H1 (cell line): ENCODE results near the gene SURF1. TPM values are rescaled to one million over a fixed set of nuclear protein-coding genes. Genes with fewer than 3 reads are reported as not detected.

ENCODE experiments used
- CTCF ChIA-PET: fragments of 300-600 bp; sonication (Branson Sonifier 250); formaldehyde crosslinking; loops from one replicate; lab custom pipeline; 2021; ENCODE audit not compliant: partially characterized antibody; lab: Charles Lee
- POLR2A ChIA-PET: fragments of 300-600 bp; sonication (Branson Sonifier 250); formaldehyde crosslinking; loops from one replicate; lab custom pipeline; 2021; ENCODE audit warnings: inconsistent platforms; ENCODE audit not compliant: partially characterized antibody; lab: Charles Lee
- DNase-seq, 2 experiments: peaks; one replicate each; pipeline versions ENCODE4 v3.0.0 to v3.0.0-alpha.2; 2010 to 2022; ENCODE audit warnings: low spot score in 2 of 2, low read depth in 1 of 2, mixed read lengths in 1 of 2
- FAIRE-seq: peaks from 2 replicates; lab custom pipeline; 2011; peaks lifted over from hg19 to GRCh38; lab: Jason Lieb, UNC
- H2AFZ ChIP-seq: 2 replicates; pipeline ENCODE4 v1.8.1; 2012; ENCODE audit warnings: low read length, inconsistent platforms
- H2AK5ac ChIP-seq: 2 replicates; pipeline ENCODE4 v1.6.1; 2013; ENCODE audit warnings: low read depth, low read length
- H2BK120ac ChIP-seq: replicated peaks from 2 replicates; pipeline ENCODE3; 2013; ENCODE audit warnings: low read depth, low read length, inconsistent platforms
- H2BK12ac ChIP-seq: 2 replicates; pipeline ENCODE4 v1.6.1; 2013; ENCODE audit warnings: low read depth, low read length
- H2BK15ac ChIP-seq: 2 replicates; pipeline ENCODE4 v1.6.1; 2013; ENCODE audit warnings: low read length
- H2BK20ac ChIP-seq: 2 replicates; pipeline ENCODE4 v1.6.1; 2013; ENCODE audit warnings: low read length
- H2BK5ac ChIP-seq: 2 replicates; pipeline ENCODE4 v1.6.1; 2013; ENCODE audit warnings: low read depth, low read length
- H3K14ac ChIP-seq: 2 replicates; pipeline ENCODE4 v1.6.1; 2013; ENCODE audit warnings: inconsistent platforms; ENCODE audit not compliant: insufficient read length
- H3K18ac ChIP-seq: 2 replicates; pipeline ENCODE4 v1.6.1; 2013; ENCODE audit warnings: low read length; ENCODE audit errors: extremely low read depth
- H3K23ac ChIP-seq: 2 replicates; pipeline ENCODE4 v1.6.1; 2013; ENCODE audit warnings: inconsistent platforms; ENCODE audit not compliant: insufficient read length
- H3K23me2 ChIP-seq: 2 replicates; pipeline ENCODE4 v1.6.1; 2013; ENCODE audit warnings: low read depth, low read length
- H3K27ac ChIP-seq: 2 replicates; pipeline ENCODE4 v1.6.1; 2011; ENCODE audit warnings: low read depth, low read length, inconsistent platforms
- H3K27me3 ChIP-seq, 4 experiments: replicated peaks in 1 of 4; 1 replicate in 1 of 4; 2 replicates in 3 of 4; pipeline versions ENCODE4 v1.6.1 to v1.8.1; 2011 to 2013; ENCODE audit warnings: low read length in 3 of 4, mild to moderate bottlenecking in 3 of 4, inconsistent platforms in 2 of 4, mixed read lengths in 2 of 4, moderate library complexity in 1 of 4; ENCODE audit not compliant: control insufficient read depth in 3 of 4, insufficient read depth in 3 of 4; ENCODE audit errors: extremely low read depth in 1 of 4
- H3K36me3 ChIP-seq, 4 experiments: 2 replicates each; pipeline versions ENCODE4 v1.6.1 to v1.8.1; 2011 to 2013; ENCODE audit warnings: mild to moderate bottlenecking in 4 of 4, low read length in 3 of 4, moderate library complexity in 2 of 4, control low read depth in 1 of 4, inconsistent platforms in 1 of 4; ENCODE audit not compliant: insufficient read depth in 4 of 4, control insufficient read depth in 2 of 4
- H3K4ac ChIP-seq: replicated peaks from 2 replicates; pipeline ENCODE3; 2013; ENCODE audit warnings: low read length, low read depth, mixed read lengths, inconsistent platforms; ENCODE audit not compliant: insufficient read length
- H3K4me1 ChIP-seq, 4 experiments: replicated peaks in 1 of 4; 1 replicate in 1 of 4; 2 replicates in 3 of 4; pipeline versions ENCODE4 v1.6.1 to v1.8.1; 2011 to 2013; ENCODE audit warnings: low read length in 3 of 4, inconsistent platforms in 2 of 4, mixed read lengths in 1 of 4; ENCODE audit not compliant: insufficient read depth in 4 of 4, control insufficient read depth in 3 of 4
- H3K4me2 ChIP-seq, 2 experiments: 2 replicates each; pipeline versions ENCODE4 v1.6.1 to v1.8.1; 2011 to 2013; ENCODE audit warnings: low read depth in 2 of 2, low read length in 2 of 2, control low read depth in 1 of 2, inconsistent platforms in 1 of 2, mild to moderate bottlenecking in 1 of 2; ENCODE audit not compliant: insufficient read depth in 1 of 2
- H3K4me3 ChIP-seq, 4 experiments: fragments of 200-600, 300-600 bp in 1 of 4; sonication (generic), shearing (Covaris generic), sonication (Bioruptor Twin) in 1 of 4; 2 replicates each; pipeline versions ENCODE4 v1.5.1 to v1.8.1; 2011 to 2016; ENCODE audit warnings: low read length in 4 of 4, low read depth in 3 of 4, control low read depth in 2 of 4, inconsistent platforms in 2 of 4, mild to moderate bottlenecking in 2 of 4, mixed read lengths in 1 of 4, moderate library complexity in 1 of 4; ENCODE audit not compliant: insufficient read depth in 2 of 4; ENCODE audit errors: extremely low read depth in 1 of 4
- H3K56ac ChIP-seq: replicated peaks from 2 replicates; pipeline ENCODE3; 2013; ENCODE audit warnings: low read depth, mild to moderate bottlenecking, mixed read lengths, low read length, inconsistent platforms; ENCODE audit not compliant: insufficient read length
- H3K79me1 ChIP-seq: 2 replicates; pipeline ENCODE4 v1.6.1; 2013; ENCODE audit warnings: low read depth, low read length, control low read depth
- H3K79me2 ChIP-seq, 2 experiments: 2 replicates each; pipeline versions ENCODE4 v1.6.1 to v1.8.1; 2012 to 2013; ENCODE audit warnings: low read length in 2 of 2, mild to moderate bottlenecking in 2 of 2, inconsistent platforms in 1 of 2; ENCODE audit not compliant: insufficient read depth in 2 of 2, control insufficient read depth in 1 of 2
- H3K9ac ChIP-seq, 4 experiments: replicated peaks in 1 of 4; 1 replicate in 1 of 4; 2 replicates in 3 of 4; pipeline versions ENCODE4 v1.6.1 to v1.8.1; 2011 to 2013; ENCODE audit warnings: low read depth in 3 of 4, low read length in 3 of 4, control low read depth in 2 of 4, mild to moderate bottlenecking in 2 of 4, moderate library complexity in 2 of 4, inconsistent platforms in 1 of 4; ENCODE audit errors: extremely low read depth in 1 of 4
- H3K9me3 ChIP-seq, 2 experiments: 2 replicates each; pipeline versions ENCODE4 v1.6.1 to v1.8.1; 2012 to 2013; ENCODE audit warnings: mild to moderate bottlenecking in 2 of 2, moderate library complexity in 2 of 2, control low read depth in 1 of 2, inconsistent platforms in 1 of 2, low read depth in 1 of 2, low read length in 1 of 2, mixed read lengths in 1 of 2; ENCODE audit not compliant: insufficient read depth in 2 of 2
- H4K20me1 ChIP-seq, 2 experiments: replicated peaks in 1 of 2; 2 replicates each; pipeline versions ENCODE3 to v1.8.1; 2011 to 2013; ENCODE audit warnings: inconsistent platforms in 2 of 2, low read length in 2 of 2, mild to moderate bottlenecking in 1 of 2; ENCODE audit not compliant: insufficient read depth in 2 of 2, control insufficient read depth in 1 of 2
- H4K5ac ChIP-seq: 2 replicates; pipeline ENCODE4 v1.6.1; 2013; ENCODE audit warnings: low read length, low read depth, mixed read lengths, inconsistent platforms; ENCODE audit not compliant: insufficient read length
- H4K8ac ChIP-seq: 2 replicates; pipeline ENCODE4 v1.8.0; 2013; ENCODE audit warnings: mild to moderate bottlenecking, moderate library complexity, low read length, inconsistent platforms; ENCODE audit not compliant: insufficient read depth; ENCODE audit errors: extremely low read depth
- H4K91ac ChIP-seq: replicated peaks from 2 replicates; pipeline ENCODE3; 2013; ENCODE audit warnings: low read length, mixed read lengths, inconsistent platforms; ENCODE audit not compliant: insufficient read length
- SP4 ChIP-seq: IDR thresholded peaks from 2 replicates; pipeline ENCODE4 v1.6.1; 2012; ENCODE audit warnings: low read length, inconsistent platforms
- WGBS, 2 experiments: shearing (Covaris generic) in 1 of 2; methylation state at CpG; one replicate each; pipeline versions ENCODE4 v1.1.6 to v1.1.7; 2013 to 2015; ENCODE audit warnings: low lambda C conversion rate in 2 of 2, mixed read lengths in 2 of 2, inconsistent platforms in 1 of 2, low coverage in 1 of 2, missing lambda C conversion rate in 1 of 2; ENCODE audit not compliant: insufficient replicate concordance in 2 of 2, insufficient coverage in 1 of 2, insufficient read length in 1 of 2; ENCODE audit errors: extremely low coverage in 1 of 2, missing lambda C conversion rate in 1 of 2; 5-methylcytosine and 5-hydroxymethylcytosine counted together
- polyA plus RNA-seq, 7 experiments: library from polyadenylated mRNA; depleted of rRNA in 3 of 7; stranded (reverse) in 5 of 7; unstranded in 2 of 7; fragments of >200 nt in 5 of 7; fragments of 200-250 nt in 2 of 7; gene quantifications; 1 replicate in 5 of 7; 2 replicates in 1 of 7; 4 replicates in 1 of 7; pipeline versions ENCODE4 v1.2.1 to v1.2.3, GENCODE V29; 2011 to 2013; ENCODE audit warnings: missing spikeins in 2 of 7, mixed read lengths in 2 of 7
- total RNA-seq: library from RNA; stranded (reverse); fragmentation: NEBNext Ultra II Directional; extraction: Animal tissue kit (Norgen Biotek cat#: 25700); gene quantifications from 2 replicates; pipeline ENCODE4 v1.2.1, GENCODE V29; 2021

Gene SURF1
- total and polyA plus RNA-seq, 2 of the 8 experiments (the other 6 are each of a cell fraction or from before 2014, with no cell fraction given): 43.1 to 44.7 TPM

GRCh38 chr9:133367221-133367620 is 10.9 kb upstream of the SURF1 start:
- Histone ChIP-seq H2AK5ac (no peak overlapping the region), H3K14ac (no peak overlapping the region), H3K4me2 (no peak overlapping the region), H2BK15ac (no peak overlapping the region), H3K9ac (no peak overlapping the region), H2BK5ac (no peak overlapping the region), H2AFZ (no peak overlapping the region), H2BK120ac (no peak overlapping the region), H2BK20ac (no peak overlapping the region), H4K8ac (no peak overlapping the region), H3K4ac (no peak overlapping the region), H4K5ac (no peak overlapping the region), H3K4me1 (no peaks in the 10 kb centered on the region; a peak in 1 of 7 replicates), H4K91ac (no peak overlapping the region), H3K9me3 (no peaks in the 10 kb centered on the region), H3K4me3 (no peak overlapping the region), H2BK12ac (no peak overlapping the region), H3K27me3 (no peaks in the 10 kb centered on the region), H3K36me3 (peaks cover 13 to 48% (median 40%) of the 10 kb centered on the region in 4 experiments), H3K79me1 (peaks cover 37% of the 10 kb centered on the region), H3K56ac (no peak overlapping the region), H3K23ac (no peak overlapping the region), H3K18ac (no peak overlapping the region), H3K79me2 (peaks cover 11 to 58% of the 10 kb centered on the region in 2 experiments; a peak in 3 of 4 replicates), H3K27ac (no peak overlapping the region), H3K23me2 (no peaks in the 10 kb centered on the region), H4K20me1 (peaks cover 43 to 59% of the 10 kb centered on the region in 2 experiments)
- no peak for TF ChIP-seq SP4
- 96% methylated on average over 16 of the region's 22 CpGs; no CpG with 5 or more reads in 1 of the 2 experiments for WGBS, 2 experiments
- no peak for FAIRE-seq
- DNase-seq: no peak
- ChIA-PET CTCF (interaction anchor here (1.0 to 10.1 kb wide), 5 partner anchors 10 to 92 kb away, joined by 3 to 90 read pairs (median 3); partner anchors contain the start of genes SURF1 and SURF2), POLR2A (interaction anchor here (0.6 to 19.9 kb wide), 6 partner anchors 10 to 337 kb away, joined by 3 to 461 read pairs (median 3); partner anchors contain the start of genes GTF3C5, MED22, RPL7A and STKLD1)
